GM12892 (cell line): ENCODE measurements around the gene RMP24.

ENCODE experiments used
- POLR2A ChIP-seq: IDR thresholded peaks from 2 replicates; pipeline ENCODE4 v1.6.1; 2011; ENCODE audit warnings: low read depth, low read length, control low read depth
- POLR2AphosphoS5 ChIP-seq: IDR thresholded peaks from 2 replicates; pipeline ENCODE4 v1.6.1; 2011; ENCODE audit warnings: low read depth, low read length, control low read depth
- TAF1 ChIP-seq: IDR thresholded peaks from 2 replicates; pipeline ENCODE4 v1.6.1; 2011; ENCODE audit warnings: low read depth, mild to moderate bottlenecking, control low read depth, low read length, borderline replicate concordance

- TF ChIP-seq POLR2A (no peak), POLR2AphosphoS5 (no peak), TAF1 (no peak)
Measured at GRCh38 chr18:35971661-35972196, 750 bp upstream of the RMP24 start.
